HL-60 (cell line): ENCODE measurements around the gene NR5A2.

ENCODE experiments used
- DNase-seq, 2 experiments: peaks; one replicate each; pipeline ENCODE4 v3.0.0-alpha.2; 2010 to 2020; ENCODE audit warnings: low read depth in 1 of 2, low spot score in 1 of 2
- H3K27ac ChIP-seq: fragments of 250-450 bp; sonication (Bioruptor Pico); replicated peaks from 2 replicates; pipeline ENCODE4 v1.5.1; 2020; ENCODE audit warnings: mild to moderate bottlenecking, moderate library complexity
- H3K27me3 ChIP-seq: fragments of 250-450 bp; sonication (Bioruptor Pico); 2 replicates; pipeline ENCODE4 v1.5.1; 2021; ENCODE audit warnings: mild to moderate bottlenecking, moderate library complexity; ENCODE audit not compliant: insufficient read depth, poor library complexity, severe bottlenecking
- H3K4me3 ChIP-seq: replicated peaks from 2 replicates; pipeline ENCODE4 v1.5.1; 2011; ENCODE audit warnings: mild to moderate bottlenecking, control low read depth, low read length; ENCODE audit not compliant: insufficient read depth
- GABPA ChIP-seq: IDR thresholded peaks from 2 replicates; pipeline ENCODE4 v1.6.1; 2012; ENCODE audit warnings: low read depth
- POLR2AphosphoS5 ChIP-seq: IDR thresholded peaks from 2 replicates; pipeline ENCODE4 v1.6.1; 2012; ENCODE audit warnings: low read depth
- SPI1 ChIP-seq: IDR thresholded peaks from 2 replicates; pipeline ENCODE4 v1.6.1; 2012; ENCODE audit warnings: low read depth, mild to moderate bottlenecking, borderline replicate concordance
- TF ChIP-seq, protein P1 (sequence below): IDR thresholded peaks from 2 replicates; pipeline ENCODE4 v1.6.1; 2012; ENCODE audit warnings: low read depth; ENCODE audit not compliant: insufficient replicate concordance
- TF ChIP-seq, protein P2 (sequence below): IDR thresholded peaks from one replicate; pipeline ENCODE4 v1.5.1; 2011; ENCODE audit warnings: low read length, control low read depth, inconsistent platforms; ENCODE audit not compliant: insufficient read depth

NR5A2 gene

GRCh38 chr1:200173097-200173618, 145.6 kb downstream of the NR5A2 start:
- Histone ChIP-seq H3K4me3 (no peak overlapping the region), H3K27me3 (no peaks in the 10 kb centered on the region), H3K27ac (no peak overlapping the region)
- TF ChIP-seq, protein P1, sequence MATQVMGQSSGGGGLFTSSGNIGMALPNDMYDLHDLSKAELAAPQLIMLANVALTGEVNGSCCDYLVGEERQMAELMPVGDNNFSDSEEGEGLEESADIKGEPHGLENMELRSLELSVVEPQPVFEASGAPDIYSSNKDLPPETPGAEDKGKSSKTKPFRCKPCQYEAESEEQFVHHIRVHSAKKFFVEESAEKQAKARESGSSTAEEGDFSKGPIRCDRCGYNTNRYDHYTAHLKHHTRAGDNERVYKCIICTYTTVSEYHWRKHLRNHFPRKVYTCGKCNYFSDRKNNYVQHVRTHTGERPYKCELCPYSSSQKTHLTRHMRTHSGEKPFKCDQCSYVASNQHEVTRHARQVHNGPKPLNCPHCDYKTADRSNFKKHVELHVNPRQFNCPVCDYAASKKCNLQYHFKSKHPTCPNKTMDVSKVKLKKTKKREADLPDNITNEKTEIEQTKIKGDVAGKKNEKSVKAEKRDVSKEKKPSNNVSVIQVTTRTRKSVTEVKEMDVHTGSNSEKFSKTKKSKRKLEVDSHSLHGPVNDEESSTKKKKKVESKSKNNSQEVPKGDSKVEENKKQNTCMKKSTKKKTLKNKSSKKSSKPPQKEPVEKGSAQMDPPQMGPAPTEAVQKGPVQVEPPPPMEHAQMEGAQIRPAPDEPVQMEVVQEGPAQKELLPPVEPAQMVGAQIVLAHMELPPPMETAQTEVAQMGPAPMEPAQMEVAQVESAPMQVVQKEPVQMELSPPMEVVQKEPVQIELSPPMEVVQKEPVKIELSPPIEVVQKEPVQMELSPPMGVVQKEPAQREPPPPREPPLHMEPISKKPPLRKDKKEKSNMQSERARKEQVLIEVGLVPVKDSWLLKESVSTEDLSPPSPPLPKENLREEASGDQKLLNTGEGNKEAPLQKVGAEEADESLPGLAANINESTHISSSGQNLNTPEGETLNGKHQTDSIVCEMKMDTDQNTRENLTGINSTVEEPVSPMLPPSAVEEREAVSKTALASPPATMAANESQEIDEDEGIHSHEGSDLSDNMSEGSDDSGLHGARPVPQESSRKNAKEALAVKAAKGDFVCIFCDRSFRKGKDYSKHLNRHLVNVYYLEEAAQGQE = no peak
- TF ChIP-seq SPI1 (no peak), POLR2AphosphoS5 (no peak)
- no peak for DNase-seq

GRCh38 chr1:200174525-200175295, 147.2 kb downstream of the NR5A2 start:
- Histone ChIP-seq H3K27me3 (no peaks in the 10 kb centered on the region), H3K27ac (no peak overlapping the region), H3K4me3 (no peak overlapping the region)
- DNase-seq = no peak
- TF ChIP-seq GABPA = no peak
- TF ChIP-seq, protein P2, sequence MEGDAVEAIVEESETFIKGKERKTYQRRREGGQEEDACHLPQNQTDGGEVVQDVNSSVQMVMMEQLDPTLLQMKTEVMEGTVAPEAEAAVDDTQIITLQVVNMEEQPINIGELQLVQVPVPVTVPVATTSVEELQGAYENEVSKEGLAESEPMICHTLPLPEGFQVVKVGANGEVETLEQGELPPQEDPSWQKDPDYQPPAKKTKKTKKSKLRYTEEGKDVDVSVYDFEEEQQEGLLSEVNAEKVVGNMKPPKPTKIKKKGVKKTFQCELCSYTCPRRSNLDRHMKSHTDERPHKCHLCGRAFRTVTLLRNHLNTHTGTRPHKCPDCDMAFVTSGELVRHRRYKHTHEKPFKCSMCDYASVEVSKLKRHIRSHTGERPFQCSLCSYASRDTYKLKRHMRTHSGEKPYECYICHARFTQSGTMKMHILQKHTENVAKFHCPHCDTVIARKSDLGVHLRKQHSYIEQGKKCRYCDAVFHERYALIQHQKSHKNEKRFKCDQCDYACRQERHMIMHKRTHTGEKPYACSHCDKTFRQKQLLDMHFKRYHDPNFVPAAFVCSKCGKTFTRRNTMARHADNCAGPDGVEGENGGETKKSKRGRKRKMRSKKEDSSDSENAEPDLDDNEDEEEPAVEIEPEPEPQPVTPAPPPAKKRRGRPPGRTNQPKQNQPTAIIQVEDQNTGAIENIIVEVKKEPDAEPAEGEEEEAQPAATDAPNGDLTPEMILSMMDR = no peak

GRCh38 chr1:200176181-200176580, 148.7 kb downstream of the NR5A2 start:
- no peak overlapping the region for H3K4me3 ChIP-seq
- TF ChIP-seq, protein P2 = no peak
- TF ChIP-seq SPI1 (no peak), GABPA (no peak), POLR2AphosphoS5 (no peak)
- TF ChIP-seq, protein P1 = no peak
- DNase-seq = no peak

GRCh38 chr1:200176798-200177197, 149.3 kb downstream of the NR5A2 start:
- Histone ChIP-seq H3K27ac (no peak overlapping the region), H3K27me3 (no peaks in the 10 kb centered on the region), H3K4me3 (no peak overlapping the region)
- DNase-seq = no peak
- TF ChIP-seq, protein P2 = no peak
- TF ChIP-seq, protein P1 = no peak
- no peak for TF ChIP-seq SPI1
- TF ChIP-seq GABPA = no peak
- no peak for TF ChIP-seq POLR2AphosphoS5

More at GRCh38 chr1:200176181-200176580, 148.7 kb downstream of the NR5A2 start:
- Histone ChIP-seq H3K27ac (no peak overlapping the region), H3K27me3 (no peaks in the 10 kb centered on the region)
